AG04450 (cell line): ENCODE data around the gene CACNA1E. TPM values are rescaled to one million over a fixed set of nuclear protein-coding genes. Genes with fewer than 3 reads are reported as not detected.

ENCODE experiments used
- CTCF ChIA-PET: fragments of 300-600, 350-600 bp; formaldehyde crosslinking; extraction: SDS; loops from one replicate; lab custom pipeline; 2022; ENCODE audit warnings: antibody characterized with exemption, inconsistent platforms; lab: Charles Lee
- POLR2A ChIA-PET: fragments of 350-600 bp; formaldehyde crosslinking; extraction: SDS; loops from one replicate; lab custom pipeline; 2021; ENCODE audit warnings: antibody characterized with exemption, inconsistent platforms; lab: Yijun Ruan, JAX
- DNase-seq: peaks from one replicate; pipeline ENCODE4 v3.0.0-alpha.2; 2011; ENCODE audit warnings: low read depth, low spot score
- H3K27ac ChIP-seq: one replicate; pipeline ENCODE4 v1.5.1; 2012; ENCODE audit warnings: low read depth, low read length, control low read depth
- H3K27me3 ChIP-seq: one replicate; pipeline ENCODE4 v1.6.0; 2012; ENCODE audit warnings: low read length; ENCODE audit not compliant: control insufficient read depth, insufficient read depth
- H3K4me3 ChIP-seq: 2 replicates; pipeline ENCODE4 v1.5.1; 2011; ENCODE audit warnings: mild to moderate bottlenecking, low read depth, low read length, control low read depth
- H3K9me3 ChIP-seq: 2 replicates; pipeline ENCODE4 v1.5.1; 2012; ENCODE audit warnings: low read length; ENCODE audit not compliant: control insufficient read depth, insufficient read depth
- CTCF ChIP-seq: IDR thresholded peaks from 2 replicates; pipeline ENCODE4 v1.5.1; 2011; ENCODE audit warnings: low read depth, low read length, control low read depth, inconsistent platforms
- polyA plus RNA-seq: library from polyadenylated mRNA; depleted of rRNA; stranded (reverse); fragments of >200 nt; gene quantifications from 2 replicates; pipeline ENCODE4 v1.2.3, GENCODE V29; 2011

The CACNA1E gene
- polyA plus RNA-seq, 1 experiment: not detected

GRCh38 chr1:181661569-181661968, 178.3 kb downstream of the CACNA1E start:
- H3K27ac ChIP-seq: no peak overlapping the region
- no peak overlapping the region for H3K4me3 ChIP-seq
- no peaks in the 10 kb centered on the region for H3K27me3 ChIP-seq
- ChIA-PET CTCF (no interaction called here), POLR2A (no interaction called here)
- H3K9me3 ChIP-seq: no peaks in the 10 kb centered on the region; the same call in 1 of the 2 replicates
- no peak for TF ChIP-seq CTCF
- DNase-seq: no peak

GRCh38 chr1:181662606-181663005, 179.3 kb downstream of the CACNA1E start:
- Histone ChIP-seq H3K4me3 (no peak overlapping the region), H3K27me3 (no peaks in the 10 kb centered on the region), H3K9me3 (no peaks in the 10 kb centered on the region; the same call in 1 of the 2 replicates), H3K27ac (no peak overlapping the region)
- TF ChIP-seq CTCF: no peak
- ChIA-PET CTCF (no interaction called here), POLR2A (no interaction called here)
- DNase-seq: no peak

GRCh38 chr1:181664543-181664942, 181.2 kb downstream of the CACNA1E start:
- no peak for TF ChIP-seq CTCF
- DNase-seq: no peak
- Histone ChIP-seq H3K27ac (no peak overlapping the region), H3K9me3 (no peaks in the 10 kb centered on the region; the same call in 1 of the 2 replicates), H3K4me3 (no peak overlapping the region), H3K27me3 (no peaks in the 10 kb centered on the region)
- CTCF ChIA-PET: no interaction called here
- POLR2A ChIA-PET: no interaction called here

GRCh38 chr1:181669246-181669645, 185.9 kb downstream of the CACNA1E start:
- CTCF ChIA-PET: no interaction called here
- POLR2A ChIA-PET: no interaction called here
- Histone ChIP-seq H3K9me3 (no peaks in the 10 kb centered on the region), H3K4me3 (no peak overlapping the region), H3K27ac (no peak overlapping the region), H3K27me3 (no peaks in the 10 kb centered on the region)
- no peak for TF ChIP-seq CTCF
- no peak for DNase-seq

- H3K4me3 ChIP-seq: no peak overlapping the region
- no peaks in the 10 kb centered on the region for H3K27me3 ChIP-seq
- CTCF ChIA-PET: interaction anchor here (1.3 kb wide), 1 partner anchor 196 kb away, joined by 7 read pairs; no protein-coding TSS in a partner anchor
- no peaks in the 10 kb centered on the region for H3K9me3 ChIP-seq
- H3K27ac ChIP-seq: no peak overlapping the region
- POLR2A ChIA-PET: no interaction called here
- TF ChIP-seq CTCF: no peak
- no peak for DNase-seq
Observed at GRCh38 chr1:181674617-181675016, 191.3 kb downstream of the CACNA1E start.
